Lower leg skin (tissue), 4 donors: ENCODE data around the gene HDAC4. TPM values are rescaled to one million over a fixed set of nuclear protein-coding genes. Genes with fewer than 3 reads are reported as not detected.
A peak's percentile ranks its signal among the peaks of the same experiment; 100 is the strongest.

Experiments
- DNase-seq, 2 donors: peaks; one replicate each; pipeline ENCODE4 v3.0.0-alpha.2; 2019; ENCODE audit warnings: low spot score in 2 of 2
- H3K4me3 ChIP-seq: fragments of 200-600 bp; sonication (generic); 2 replicates; pipeline ENCODE4 v1.5.1; 2017; ENCODE audit warnings: mild to moderate bottlenecking, low read depth; ENCODE audit not compliant: poor library complexity, severe bottlenecking
- POLR2A ChIP-seq, 2 donors: fragments of 450-650 bp; IDR thresholded peaks; one replicate each; pipeline ENCODE4 v1.6.1; 2016 to 2017; ENCODE audit warnings: antibody characterized with exemption in 2 of 2, mild to moderate bottlenecking in 1 of 2, moderate library complexity in 1 of 2
- WGBS, 2 donors: methylation state at CpG; one replicate each; pipeline ENCODE4 v1.1.5; 2018; 5-methylcytosine and 5-hydroxymethylcytosine counted together
- intact Hi-C: fragments of 100-400 bp; cut with DNase I; formaldehyde crosslinking; loops from one replicate; pipeline ENCODE4 v1.15.0; 2023; ENCODE audit warnings: low total_unique reads
- total RNA-seq, 4 donors: library from RNA; depleted of rRNA; stranded (reverse); fragments of >200 nt; gene quantifications; one replicate each; pipeline ENCODE4 v1.1.0, GENCODE V29; 2016
- TF ChIP-seq, protein P1 (sequence below), 3 donors: fragments of 450-650 bp; IDR thresholded peaks; one replicate each; pipeline ENCODE4 v1.5.1; 2016; ENCODE audit warnings: antibody characterized with exemption in 3 of 3, mild to moderate bottlenecking in 3 of 3, moderate library complexity in 2 of 3

Gene HDAC4
- total RNA-seq, 4 donors from 2014 or later, result 27.4 to 85.5 (median 57.9) TPM

- intact Hi-C loops, result no loop called here
- no peak for TF ChIP-seq POLR2A (IDR thresholded peaks at IDR 0.05)
- TF ChIP-seq, protein P1, sequence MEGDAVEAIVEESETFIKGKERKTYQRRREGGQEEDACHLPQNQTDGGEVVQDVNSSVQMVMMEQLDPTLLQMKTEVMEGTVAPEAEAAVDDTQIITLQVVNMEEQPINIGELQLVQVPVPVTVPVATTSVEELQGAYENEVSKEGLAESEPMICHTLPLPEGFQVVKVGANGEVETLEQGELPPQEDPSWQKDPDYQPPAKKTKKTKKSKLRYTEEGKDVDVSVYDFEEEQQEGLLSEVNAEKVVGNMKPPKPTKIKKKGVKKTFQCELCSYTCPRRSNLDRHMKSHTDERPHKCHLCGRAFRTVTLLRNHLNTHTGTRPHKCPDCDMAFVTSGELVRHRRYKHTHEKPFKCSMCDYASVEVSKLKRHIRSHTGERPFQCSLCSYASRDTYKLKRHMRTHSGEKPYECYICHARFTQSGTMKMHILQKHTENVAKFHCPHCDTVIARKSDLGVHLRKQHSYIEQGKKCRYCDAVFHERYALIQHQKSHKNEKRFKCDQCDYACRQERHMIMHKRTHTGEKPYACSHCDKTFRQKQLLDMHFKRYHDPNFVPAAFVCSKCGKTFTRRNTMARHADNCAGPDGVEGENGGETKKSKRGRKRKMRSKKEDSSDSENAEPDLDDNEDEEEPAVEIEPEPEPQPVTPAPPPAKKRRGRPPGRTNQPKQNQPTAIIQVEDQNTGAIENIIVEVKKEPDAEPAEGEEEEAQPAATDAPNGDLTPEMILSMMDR (IDR thresholded peaks at IDR 0.05), result no peak
- no peak overlapping the region for H3K4me3 ChIP-seq
- peak in 1 of 2 donors; percentile 76 for DNase-seq
- WGBS, 2 donors, result 67 to 74% methylated on average over 15 to 16 of the region's 16 CpGs
These were observed 92.8 kb downstream of the HDAC4 start for GRCh38 chr2:239307921-239308613.

DNA sequence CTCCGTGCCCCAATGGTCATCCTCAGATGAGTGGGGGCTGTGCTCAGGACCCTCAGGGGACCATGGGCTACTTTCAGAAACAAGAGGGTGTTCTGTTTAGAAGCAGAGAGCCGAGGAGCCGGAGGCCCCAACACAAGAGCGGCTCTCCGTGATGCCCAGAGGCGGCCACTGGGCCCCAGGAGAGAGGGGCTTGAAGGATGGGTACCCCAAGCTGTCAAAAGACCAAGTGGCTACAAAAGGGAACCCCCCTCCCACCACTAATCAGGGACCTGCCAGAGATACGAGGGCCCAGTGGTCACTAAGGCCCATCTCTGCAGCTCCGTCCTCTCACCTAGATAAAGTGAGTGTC, 93.6 kb downstream of the HDAC4 start:
- H3K4me3 ChIP-seq, result no peak overlapping the region
- intact Hi-C loops, result no loop called here
- WGBS, 2 donors, result 97 to 98% methylated on average over 6 to 8 of the region's 8 CpGs
- DNase-seq, result no peak
- TF ChIP-seq POLR2A (IDR thresholded peaks at IDR 0.05), result no peak
- TF ChIP-seq, protein P1 (IDR thresholded peaks at IDR 0.05), result no peak

GRCh38 chr2:239306274-239307220, 94.3 kb downstream of the HDAC4 start:
- no peak overlapping the region for H3K4me3 ChIP-seq
- intact Hi-C loops, result no loop called here
- 89 to 91% methylated on average over 24 to 25 of the region's 25 CpGs for WGBS, 2 donors
- TF ChIP-seq, protein P1 (IDR thresholded peaks at IDR 0.05), result no peak
- no peak for TF ChIP-seq POLR2A (IDR thresholded peaks at IDR 0.05)
- peak in 1 of 2 donors; percentile 80 for DNase-seq

GRCh38 chr2:239305771-239306170, 95.0 kb downstream of the HDAC4 start:
- WGBS, 2 donors, result 92 to 95% methylated on average over 12 of the region's 12 CpGs
- TF ChIP-seq POLR2A (IDR thresholded peaks at IDR 0.05), result no peak
- TF ChIP-seq, protein P1 (IDR thresholded peaks at IDR 0.05), result no peak
- intact Hi-C loops, result no loop called here
- peak in 1 of 2 donors; percentile 49 for DNase-seq
- H3K4me3 ChIP-seq, result no peak overlapping the region

- TF ChIP-seq, protein P1 (IDR thresholded peaks at IDR 0.05), result no peak
- no peak for TF ChIP-seq POLR2A (IDR thresholded peaks at IDR 0.05)
- intact Hi-C loops, result no loop called here
- H3K4me3 ChIP-seq, result no peak overlapping the region
- peak in 1 of 2 donors; percentile 80 for DNase-seq
- 87 to 93% methylated on average over 11 of the region's 11 CpGs for WGBS, 2 donors
These were observed 95.6 kb downstream of the HDAC4 start for GRCh38 chr2:239305222-239305575.
